ENCODE data around the gene SCN2B. TPM values are rescaled to one million over a fixed set of nuclear protein-coding genes. Genes with fewer than 3 reads are reported as not detected.

Gene SCN2B
- total and polyA plus RNA-seq, 12 donors: 2.9 to 26.7 (median 16.1) TPM

DNA sequence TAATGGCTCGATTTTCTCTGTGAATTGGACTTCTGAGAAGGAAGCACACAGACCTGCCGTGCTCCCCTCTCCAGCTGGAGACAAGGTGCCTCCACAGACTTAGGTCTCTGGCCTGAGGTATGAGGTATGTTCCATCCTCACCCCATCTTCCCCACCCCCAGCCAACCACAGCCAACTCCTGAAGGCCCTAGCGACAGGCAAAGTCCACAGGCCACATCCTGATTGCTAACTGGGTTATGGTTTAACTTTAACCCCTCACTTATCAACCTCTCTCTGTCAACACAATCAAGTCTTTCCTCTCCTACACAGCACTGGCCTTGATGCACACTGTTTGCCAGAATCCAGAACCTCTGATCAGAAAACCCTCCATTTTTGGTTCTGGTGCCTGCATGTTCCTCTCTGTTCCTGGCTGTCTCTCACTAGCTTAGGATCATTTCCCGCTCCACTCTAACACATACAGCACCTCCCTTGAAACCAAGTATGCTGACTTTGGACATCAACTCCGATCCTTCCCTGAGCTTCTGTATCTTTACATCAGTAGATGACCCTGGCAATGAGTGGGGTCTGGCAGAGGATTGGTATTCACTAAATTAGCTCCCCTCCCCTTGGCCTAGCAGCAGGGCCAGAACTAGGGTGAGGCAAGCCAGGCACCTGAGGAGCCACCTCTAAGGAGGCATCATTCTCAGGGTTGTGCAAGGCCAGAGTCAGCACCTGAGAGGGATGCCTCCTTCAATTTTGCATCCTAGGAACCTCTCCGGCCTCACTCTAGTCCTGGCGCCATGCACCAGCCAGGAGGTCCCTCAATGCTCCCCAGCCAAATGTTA lies 26.4 kb upstream of the SCN2B start:
- no peak overlapping the region for H3K4me3 ChIP-seq
- H3K9me3 ChIP-seq: no peaks in the 10 kb centered on the region
- WGBS, 2 donors: 84 to 93% methylated on average over 7 of the region's 7 CpGs
- intact Hi-C loops (cut with DNase I): loop anchor here in 2 of 10 donors (5.0 kb wide), 2 partner anchors 144 to 149 kb away; no protein-coding TSS in a partner anchor
- no peaks in the 10 kb centered on the region for H3K27me3 ChIP-seq
- H3K4me1 ChIP-seq: peaks cover 0 to 70% (median 20%) of the 10 kb centered on the region in 9 donors
- DNase-seq (no peak), ATAC-seq (no peak)
- H3K27ac ChIP-seq: peak overlapping the region in 1 of 10 donors; percentile 45
- TF ChIP-seq, protein P1, sequence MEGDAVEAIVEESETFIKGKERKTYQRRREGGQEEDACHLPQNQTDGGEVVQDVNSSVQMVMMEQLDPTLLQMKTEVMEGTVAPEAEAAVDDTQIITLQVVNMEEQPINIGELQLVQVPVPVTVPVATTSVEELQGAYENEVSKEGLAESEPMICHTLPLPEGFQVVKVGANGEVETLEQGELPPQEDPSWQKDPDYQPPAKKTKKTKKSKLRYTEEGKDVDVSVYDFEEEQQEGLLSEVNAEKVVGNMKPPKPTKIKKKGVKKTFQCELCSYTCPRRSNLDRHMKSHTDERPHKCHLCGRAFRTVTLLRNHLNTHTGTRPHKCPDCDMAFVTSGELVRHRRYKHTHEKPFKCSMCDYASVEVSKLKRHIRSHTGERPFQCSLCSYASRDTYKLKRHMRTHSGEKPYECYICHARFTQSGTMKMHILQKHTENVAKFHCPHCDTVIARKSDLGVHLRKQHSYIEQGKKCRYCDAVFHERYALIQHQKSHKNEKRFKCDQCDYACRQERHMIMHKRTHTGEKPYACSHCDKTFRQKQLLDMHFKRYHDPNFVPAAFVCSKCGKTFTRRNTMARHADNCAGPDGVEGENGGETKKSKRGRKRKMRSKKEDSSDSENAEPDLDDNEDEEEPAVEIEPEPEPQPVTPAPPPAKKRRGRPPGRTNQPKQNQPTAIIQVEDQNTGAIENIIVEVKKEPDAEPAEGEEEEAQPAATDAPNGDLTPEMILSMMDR (IDR thresholded peaks at IDR 0.05): no peak
- peaks cover 0 to 53% (median 0%) of the 10 kb centered on the region in 9 donors for H3K36me3 ChIP-seq

GRCh38 chr11:118201966-118202365 lies 25.5 kb upstream of the SCN2B start:
- TF ChIP-seq, protein P1 (IDR thresholded peaks at IDR 0.05): no peak
- H3K27ac ChIP-seq: peak overlapping the region in 1 of 10 donors; percentile 45
- WGBS, 2 donors: 94 to 95% methylated on average over 2 of the region's 2 CpGs

GRCh38 chr11:118200901-118201680 lies 24.7 kb upstream of the SCN2B start:
- Histone ChIP-seq H3K4me3 (no peak overlapping the region), H3K27me3 (no peaks in the 10 kb centered on the region), H3K4me1 (peaks cover 0 to 53% (median 11%) of the 10 kb centered on the region in 9 donors), H3K9me3 (no peaks in the 10 kb centered on the region), H3K27ac (peak overlapping the region in 1 of 10 donors; percentile 45), H3K36me3 (peaks cover 0 to 70% (median 0%) of the 10 kb centered on the region in 9 donors)
- intact Hi-C loops (cut with DNase I): loop anchor here in 3 of 10 donors (2.0 to 5.0 kb wide), 3 partner anchors 146 to 152 kb away; no protein-coding TSS in a partner anchor
- 86 to 90% methylated on average over 9 of the region's 9 CpGs for WGBS, 2 donors
- TF ChIP-seq, protein P1 (IDR thresholded peaks at IDR 0.05): no peak
- DNase-seq: no peak
- no peak for ATAC-seq

More at GRCh38 chr11:118201966-118202365, 25.5 kb upstream of the SCN2B start:
- DNase-seq: no peak
- Histone ChIP-seq H3K27me3 (no peaks in the 10 kb centered on the region), H3K4me3 (no peak overlapping the region), H3K9me3 (no peaks in the 10 kb centered on the region), H3K36me3 (peaks cover 0 to 61% (median 0%) of the 10 kb centered on the region in 9 donors), H3K4me1 (peaks cover 0 to 62% (median 19%) of the 10 kb centered on the region in 9 donors)
- intact Hi-C loops (cut with DNase I): loop anchor here in 3 of 10 donors (2.0 to 5.0 kb wide), 3 partner anchors 145 to 151 kb away; no protein-coding TSS in a partner anchor
- ATAC-seq: no peak

DNA sequence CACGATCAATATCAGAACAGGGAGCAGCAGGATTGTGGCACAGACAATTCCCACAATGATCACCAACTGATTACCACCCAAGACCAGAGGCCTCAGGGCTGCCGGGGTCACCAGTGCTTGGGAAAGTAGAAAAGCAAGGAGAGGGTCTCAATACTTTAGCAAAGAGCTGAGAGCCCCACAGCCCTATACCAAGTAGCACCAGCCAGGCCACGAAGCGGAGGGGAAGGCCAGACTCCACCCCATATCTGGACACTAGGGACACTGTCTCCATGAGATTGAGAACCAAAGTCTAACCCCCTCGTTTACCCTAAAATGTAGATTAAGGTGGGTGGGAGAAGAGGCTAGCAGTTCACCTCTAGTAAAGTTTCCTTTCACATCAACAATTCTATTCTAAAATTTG lies 24.1 kb upstream of the SCN2B start:
- DNase-seq (no peak), ATAC-seq (no peak)
- Histone ChIP-seq H3K27me3 (no peaks in the 10 kb centered on the region), H3K4me1 (peaks cover 0 to 48% (median 14%) of the 10 kb centered on the region in 9 donors), H3K4me3 (no peak overlapping the region), H3K36me3 (peaks cover 0 to 70% (median 0%) of the 10 kb centered on the region in 9 donors), H3K27ac (no peak overlapping the region), H3K9me3 (no peaks in the 10 kb centered on the region)
- intact Hi-C loops (cut with DNase I): loop anchor here in 3 of 10 donors (2.0 to 5.0 kb wide), 3 partner anchors 147 to 152 kb away; no protein-coding TSS in a partner anchor
- TF ChIP-seq, protein P1 (IDR thresholded peaks at IDR 0.05): no peak
- WGBS, 2 donors: 88 to 95% methylated on average over 5 of the region's 5 CpGs
